HUES6 (cell line): ENCODE data around the gene FSTL1.
A peak's percentile ranks its signal among the peaks of the same experiment; 100 is the strongest.

Source experiments
- H3K27ac ChIP-seq: 2 replicates; pipeline ENCODE4 v1.7.0; 2013; ENCODE audit warnings: low read depth, mild to moderate bottlenecking, low read length, inconsistent platforms
- H3K27me3 ChIP-seq: 2 replicates; pipeline ENCODE4 v1.6.1; 2013; ENCODE audit warnings: low read length; ENCODE audit not compliant: control insufficient read depth, insufficient read depth
- H3K36me3 ChIP-seq: 2 replicates; pipeline ENCODE4 v1.6.1; 2013; ENCODE audit warnings: low read length; ENCODE audit not compliant: control insufficient read depth, insufficient read depth
- H3K4me1 ChIP-seq: 2 replicates; pipeline ENCODE4 v1.6.1; 2013; ENCODE audit warnings: low read length; ENCODE audit not compliant: control insufficient read depth, insufficient read depth
- H3K4me3 ChIP-seq: 2 replicates; pipeline ENCODE4 v1.5.1; 2013; ENCODE audit warnings: low read depth, low read length
- H3K9ac ChIP-seq: one replicate; pipeline ENCODE4 v1.6.1; 2013; ENCODE audit warnings: mild to moderate bottlenecking, low read length
- H3K9me3 ChIP-seq: 2 replicates; pipeline ENCODE4 v1.6.1; 2013; ENCODE audit warnings: low read depth, low read length; ENCODE audit not compliant: control insufficient read depth, insufficient read depth

FSTL1 gene

GRCh38 chr3:120417272-120417911 is 33.4 kb downstream of the FSTL1 start:
- Histone ChIP-seq H3K27me3 (no peaks in the 10 kb centered on the region), H3K9me3 (no peaks in the 10 kb centered on the region), H3K36me3 (peaks cover 27% of the 10 kb centered on the region), H3K9ac (peak overlapping the region; percentile 20), H3K27ac (no peak overlapping the region), H3K4me3 (peak overlapping the region; percentile 36), H3K4me1 (peaks cover 20% of the 10 kb centered on the region)

GRCh38 chr3:120416868-120417267 is 33.9 kb downstream of the FSTL1 start:
- no peak overlapping the region for H3K4me3 ChIP-seq
- H3K9ac ChIP-seq = no peak overlapping the region

GRCh38 chr3:120415756-120416155 is 35.0 kb downstream of the FSTL1 start:
- Histone ChIP-seq H3K4me3 (no peak overlapping the region), H3K9ac (no peak overlapping the region), H3K36me3 (peaks cover 43% of the 10 kb centered on the region), H3K9me3 (no peaks in the 10 kb centered on the region), H3K27me3 (no peaks in the 10 kb centered on the region), H3K27ac (no peak overlapping the region), H3K4me1 (peaks cover 15% of the 10 kb centered on the region)

More at GRCh38 chr3:120416868-120417267, 33.9 kb downstream of the FSTL1 start:
- Histone ChIP-seq H3K27me3 (no peaks in the 10 kb centered on the region), H3K4me1 (peaks cover 20% of the 10 kb centered on the region), H3K27ac (no peak overlapping the region), H3K9me3 (no peaks in the 10 kb centered on the region), H3K36me3 (peaks cover 32% of the 10 kb centered on the region)

- no peaks in the 10 kb centered on the region for H3K27me3 ChIP-seq
- H3K4me1 ChIP-seq = no peaks in the 10 kb centered on the region
- no peak overlapping the region for H3K9ac ChIP-seq
- H3K27ac ChIP-seq = no peak overlapping the region
- H3K36me3 ChIP-seq = peaks cover 84% of the 10 kb centered on the region
- H3K9me3 ChIP-seq = no peaks in the 10 kb centered on the region
- no peak overlapping the region for H3K4me3 ChIP-seq
Measured at GRCh38 chr3:120410541-120410940, 40.3 kb downstream of the FSTL1 start.

GRCh38 chr3:120410116-120410515 is 40.7 kb downstream of the FSTL1 start:
- Histone ChIP-seq H3K9me3 (no peaks in the 10 kb centered on the region), H3K27ac (no peak overlapping the region)

GRCh38 chr3:120407508-120408287 is 43.1 kb downstream of the FSTL1 start:
- H3K36me3 ChIP-seq = peaks cover 98% of the 10 kb centered on the region

More at GRCh38 chr3:120410116-120410515, 40.7 kb downstream of the FSTL1 start:
- no peaks in the 10 kb centered on the region for H3K27me3 ChIP-seq
- H3K4me3 ChIP-seq = no peak overlapping the region
- no peak overlapping the region for H3K9ac ChIP-seq
- H3K4me1 ChIP-seq = no peaks in the 10 kb centered on the region
- peaks cover 85% of the 10 kb centered on the region for H3K36me3 ChIP-seq

GRCh38 chr3:120404876-120405275 is 45.9 kb downstream of the FSTL1 start:
- Histone ChIP-seq H3K27me3 (no peaks in the 10 kb centered on the region), H3K9ac (no peak overlapping the region), H3K4me1 (no peaks in the 10 kb centered on the region), H3K27ac (no peak overlapping the region), H3K36me3 (peaks cover 97% of the 10 kb centered on the region), H3K9me3 (no peaks in the 10 kb centered on the region), H3K4me3 (no peak overlapping the region)

More at GRCh38 chr3:120407508-120408287, 43.1 kb downstream of the FSTL1 start:
- no peaks in the 10 kb centered on the region for H3K27me3 ChIP-seq
- H3K27ac ChIP-seq = no peak overlapping the region
- H3K4me1 ChIP-seq = no peaks in the 10 kb centered on the region
- H3K4me3 ChIP-seq = no peak overlapping the region
- no peak overlapping the region for H3K9ac ChIP-seq
- H3K9me3 ChIP-seq = no peaks in the 10 kb centered on the region

- Histone ChIP-seq H3K9ac (no peak overlapping the region), H3K4me3 (no peak overlapping the region), H3K4me1 (no peaks in the 10 kb centered on the region), H3K27me3 (no peaks in the 10 kb centered on the region), H3K9me3 (no peaks in the 10 kb centered on the region), H3K36me3 (peaks cover 97% of the 10 kb centered on the region), H3K27ac (no peak overlapping the region)
Measured at GRCh38 chr3:120402257-120402656, 48.5 kb downstream of the FSTL1 start.

- Histone ChIP-seq H3K36me3 (peaks cover 97% of the 10 kb centered on the region), H3K4me3 (no peak overlapping the region), H3K9ac (no peak overlapping the region), H3K27me3 (no peaks in the 10 kb centered on the region), H3K27ac (no peak overlapping the region), H3K4me1 (no peaks in the 10 kb centered on the region), H3K9me3 (no peaks in the 10 kb centered on the region)
Measured at GRCh38 chr3:120399372-120399771, 51.4 kb downstream of the FSTL1 start.

GRCh38 chr3:120396469-120396868 is 54.3 kb downstream of the FSTL1 start:
- Histone ChIP-seq H3K9ac (no peak overlapping the region), H3K9me3 (no peaks in the 10 kb centered on the region), H3K4me1 (no peaks in the 10 kb centered on the region), H3K36me3 (peaks cover 78% of the 10 kb centered on the region), H3K4me3 (no peak overlapping the region), H3K27me3 (no peaks in the 10 kb centered on the region), H3K27ac (no peak overlapping the region)

- H3K9ac ChIP-seq = no peak overlapping the region
- no peak overlapping the region for H3K4me3 ChIP-seq
- H3K36me3 ChIP-seq = peaks cover 56% of the 10 kb centered on the region
- H3K4me1 ChIP-seq = no peaks in the 10 kb centered on the region
- H3K27me3 ChIP-seq = no peaks in the 10 kb centered on the region
- no peaks in the 10 kb centered on the region for H3K9me3 ChIP-seq
- no peak overlapping the region for H3K27ac ChIP-seq
Measured at GRCh38 chr3:120394347-120394746, 56.4 kb downstream of the FSTL1 start.
